CD14-positive monocyte (primary cell): ENCODE data around the gene KMT2D. TPM values are rescaled to one million over a fixed set of nuclear protein-coding genes. Genes with fewer than 3 reads are reported as not detected.
A peak's percentile ranks its signal among the peaks of the same experiment; 100 is the strongest.

Source experiments
- DNase-seq, 3 donors: peaks; one replicate each; pipeline ENCODE4 v3.0.0-alpha.2; 2011 to 2022
- H2AFZ ChIP-seq: 2 replicates; pipeline ENCODE4 v1.6.0; 2012; ENCODE audit warnings: mild to moderate bottlenecking, low read depth, low read length, inconsistent platforms; ENCODE audit not compliant: insufficient read depth, poor library complexity, severe bottlenecking
- H3K27ac ChIP-seq, 2 donors: 1 replicate in 1 of 2; 2 replicates in 1 of 2; pipeline ENCODE4 v1.5.1; 2012 to 2013; ENCODE audit warnings: low read length in 2 of 2, control low read depth in 1 of 2, inconsistent platforms in 1 of 2, low read depth in 1 of 2, mild to moderate bottlenecking in 1 of 2
- H3K27me3 ChIP-seq, 2 donors: one replicate each; pipeline versions ENCODE4 v1.6.0 to v1.6.1; 2011 to 2013; ENCODE audit warnings: low read length in 2 of 2; ENCODE audit not compliant: control insufficient read depth in 2 of 2, insufficient read depth in 2 of 2
- H3K36me3 ChIP-seq, 2 donors: replicated peaks in 1 of 2; 1 replicate in 1 of 2; 2 replicates in 1 of 2; pipeline versions ENCODE4 v1.5.1 to v1.6.1; 2012 to 2013; ENCODE audit warnings: low read length in 2 of 2, control low read depth in 1 of 2, inconsistent platforms in 1 of 2, mild to moderate bottlenecking in 1 of 2; ENCODE audit not compliant: insufficient read depth in 2 of 2, control insufficient read depth in 1 of 2
- H3K4me1 ChIP-seq, 2 donors: 1 replicate in 1 of 2; 2 replicates in 1 of 2; pipeline versions ENCODE4 v1.5.1 to v1.6.1; 2012 to 2013; ENCODE audit warnings: low read length in 2 of 2, control low read depth in 1 of 2, inconsistent platforms in 1 of 2, mild to moderate bottlenecking in 1 of 2, moderate library complexity in 1 of 2; ENCODE audit not compliant: insufficient read depth in 2 of 2, control insufficient read depth in 1 of 2
- H3K4me2 ChIP-seq: replicated peaks from 2 replicates; pipeline ENCODE3; 2012; ENCODE audit warnings: low read length, moderate library complexity, mild to moderate bottlenecking; ENCODE audit not compliant: poor library complexity, severe bottlenecking; ENCODE audit errors: extremely low read depth
- H3K4me3 ChIP-seq, 3 experiments: fragments of 200-600 bp in 1 of 3; sonication (generic) in 1 of 3; replicated peaks in 1 of 3; 1 replicate in 2 of 3; 2 replicates in 1 of 3; pipeline ENCODE4 v1.5.1; 2011 to 2013; ENCODE audit warnings: low read length in 3 of 3, mild to moderate bottlenecking in 3 of 3, control low read depth in 2 of 3, low read depth in 2 of 3, inconsistent platforms in 1 of 3, moderate library complexity in 1 of 3
- H3K79me2 ChIP-seq: 2 replicates; pipeline ENCODE4 v1.6.0; 2012; ENCODE audit warnings: mild to moderate bottlenecking, control low read depth, inconsistent platforms, low read length, moderate library complexity; ENCODE audit not compliant: insufficient read depth
- H3K9ac ChIP-seq: 2 replicates; pipeline ENCODE4 v1.6.0; 2017; ENCODE audit warnings: low read length, mild to moderate bottlenecking; ENCODE audit not compliant: insufficient read depth, poor library complexity, severe bottlenecking
- H3K9me3 ChIP-seq, 2 donors: replicated peaks in 1 of 2; 1 replicate in 1 of 2; 2 replicates in 1 of 2; pipeline versions ENCODE4 v1.5.1 to v1.6.1; 2012 to 2013; ENCODE audit warnings: low read length in 2 of 2, control low read depth in 1 of 2; ENCODE audit not compliant: control insufficient read depth in 1 of 2, insufficient read depth in 1 of 2
- H4K20me1 ChIP-seq: 2 replicates; pipeline ENCODE4 v1.6.0; 2012; ENCODE audit warnings: mild to moderate bottlenecking, low read length, control low read depth, moderate library complexity; ENCODE audit not compliant: insufficient read depth
- H3K27ac Mint-ChIP-seq, 7 donors: one replicate each; pipeline ENCODE4 v1.8.0; 2020; ENCODE audit warnings: mild to moderate bottlenecking in 7 of 7, mixed read lengths in 7 of 7, moderate library complexity in 6 of 7, inconsistent platforms in 2 of 7
- H3K27me3 Mint-ChIP-seq, 3 donors: one replicate each; pipeline ENCODE4 v1.8.0; 2021 to 2022; ENCODE audit warnings: low read depth in 3 of 3, mild to moderate bottlenecking in 3 of 3, mixed read lengths in 3 of 3, moderate library complexity in 3 of 3, inconsistent platforms in 1 of 3
- H3K36me3 Mint-ChIP-seq, 2 donors: one replicate each; pipeline ENCODE4 v1.8.0; 2020; ENCODE audit warnings: mixed read lengths in 2 of 2, inconsistent platforms in 1 of 2, mild to moderate bottlenecking in 1 of 2
- H3K4me1 Mint-ChIP-seq: one replicate; pipeline ENCODE4 v1.8.0; 2020; ENCODE audit warnings: mild to moderate bottlenecking, mixed read lengths
- H3K4me3 Mint-ChIP-seq, 2 donors: one replicate each; pipeline ENCODE4 v1.8.0; 2020; ENCODE audit warnings: mild to moderate bottlenecking in 2 of 2, mixed read lengths in 2 of 2, moderate library complexity in 1 of 2
- H3K9me3 Mint-ChIP-seq, 7 donors: one replicate each; pipeline ENCODE4 v1.8.0; 2020 to 2022; ENCODE audit warnings: mixed read lengths in 7 of 7, mild to moderate bottlenecking in 6 of 7, moderate library complexity in 6 of 7, inconsistent platforms in 2 of 7
- CTCF ChIP-seq: fragments of 200-600 bp; IDR thresholded peaks from one replicate; pipeline ENCODE4 v1.8.0; 2022; ENCODE audit warnings: antibody characterized with exemption, mild to moderate bottlenecking
- WGBS: methylation state at CpG from one replicate; pipeline ENCODE4 v1.1.5; 2013; ENCODE audit warnings: missing lambda C conversion rate; ENCODE audit not compliant: insufficient coverage; 5-methylcytosine and 5-hydroxymethylcytosine counted together
- intact Hi-C, 2 donors: fragments of 100-400 bp; cut with micrococcal nuclease; formaldehyde crosslinking; loops; one replicate each; pipeline versions ENCODE4 v1.15.0 to v1.15.1; 2023
- polyA plus RNA-seq, 3 donors: library from polyadenylated mRNA; depleted of rRNA in 1 of 3; unstranded in 2 of 3; stranded (reverse) in 1 of 3; fragments of 300-500 nt in 2 of 3; fragments of >200 nt in 1 of 3; fragmentation: Illumina TruSeq in 2 of 3; gene quantifications; 1 replicate in 2 of 3; 2 replicates in 1 of 3; pipeline ENCODE4 v1.2.3, GENCODE V29; 2012 to 2021

KMT2D gene
- polyA plus RNA-seq, 3 donors, result 1.2 to 66.9 (median 2.7) TPM

DNA sequence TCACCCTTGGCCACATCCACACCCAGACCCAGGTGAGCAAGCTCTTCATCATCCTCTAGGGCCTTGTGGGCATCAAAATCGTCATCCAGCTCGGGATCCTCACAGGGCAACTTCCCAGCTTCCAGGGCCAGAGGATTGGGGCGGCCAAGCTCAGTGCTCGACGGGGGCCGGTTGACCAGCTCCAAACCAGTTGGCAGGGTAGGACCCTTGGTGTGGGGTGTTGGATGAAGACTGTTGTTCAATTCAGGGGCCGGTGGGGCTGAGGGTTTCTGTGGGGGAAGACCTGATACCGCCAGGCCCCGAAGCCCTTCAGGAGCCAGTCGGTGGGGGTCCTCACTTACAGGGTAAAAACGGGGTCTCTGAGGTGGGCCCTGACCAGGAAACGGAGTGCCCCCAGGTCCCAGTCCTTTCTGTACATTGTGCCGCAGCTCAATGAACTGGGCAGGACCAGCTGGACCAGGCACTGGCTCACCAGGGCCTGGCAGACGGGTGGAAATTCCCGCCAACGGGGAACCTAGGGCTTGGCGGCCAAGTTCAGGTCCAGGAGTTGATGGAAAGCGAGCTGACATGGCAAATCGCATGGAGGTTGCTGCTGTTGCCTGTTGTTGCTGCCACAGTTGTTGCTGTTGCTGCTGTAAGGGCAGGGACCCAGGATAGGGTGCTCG lies 22.2 kb downstream of the KMT2D start:
- H3K9ac ChIP-seq, result no peak overlapping the region
- Mint-ChIP-seq H3K27me3 (no peaks in the 10 kb centered on the region), H3K4me3 (no peak overlapping the region), H3K27ac (peak overlapping the region in 3 of 7 donors; percentile 11 to 59 (median 25)), H3K9me3 (no peaks in the 10 kb centered on the region), H3K4me1 (no peaks in the 10 kb centered on the region), H3K36me3 (peaks cover 87 to 100% of the 10 kb centered on the region in 2 donors)
- no peak overlapping the region for H2AFZ ChIP-seq
- intact Hi-C loops, result no loop called here
- H3K27me3 ChIP-seq, result no peaks in the 10 kb centered on the region
- H3K4me1 ChIP-seq, result no peaks in the 10 kb centered on the region
- no peak for DNase-seq
- TF ChIP-seq CTCF, result no peak
- no peak overlapping the region for H3K4me3 ChIP-seq
- peaks cover 99% of the 10 kb centered on the region for H4K20me1 ChIP-seq
- H3K36me3 ChIP-seq, result peaks cover 93 to 99% of the 10 kb centered on the region in 2 donors
- no peak overlapping the region for H3K4me2 ChIP-seq
- H3K9me3 ChIP-seq, result no peaks in the 10 kb centered on the region
- H3K79me2 ChIP-seq, result peaks cover 14% of the 10 kb centered on the region
- WGBS, result 97% methylated on average over 19 of the region's 20 CpGs
- H3K27ac ChIP-seq, result no peak overlapping the region

DNA sequence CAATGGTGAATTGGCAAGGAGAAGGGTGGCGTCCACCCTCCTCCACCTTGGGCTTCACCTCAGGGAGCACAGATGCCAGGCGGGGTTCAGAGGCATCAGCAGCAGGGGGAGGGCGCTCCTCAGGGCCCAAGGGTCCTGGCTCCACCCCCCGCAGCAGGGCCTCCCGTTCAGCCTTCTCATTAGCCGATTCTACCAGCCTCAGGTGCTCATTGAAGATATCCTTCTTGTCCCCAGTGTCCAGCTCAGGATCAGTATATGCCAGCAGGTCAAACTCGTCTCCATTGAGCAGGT lies 22.7 kb downstream of the KMT2D start:
- Histone ChIP-seq H3K27me3 (no peaks in the 10 kb centered on the region), H3K27ac (no peak overlapping the region), H3K4me2 (no peak overlapping the region), H3K79me2 (peaks cover 14% of the 10 kb centered on the region), H3K9me3 (no peaks in the 10 kb centered on the region), H3K9ac (no peak overlapping the region), H3K4me1 (no peaks in the 10 kb centered on the region), H3K36me3 (peaks cover 93 to 99% of the 10 kb centered on the region in 2 donors), H2AFZ (no peak overlapping the region), H3K4me3 (no peak overlapping the region), H4K20me1 (peaks cover 99% of the 10 kb centered on the region)
- no peak overlapping the region for H3K4me3 Mint-ChIP-seq
- H3K27ac Mint-ChIP-seq, result no peak overlapping the region
- no peaks in the 10 kb centered on the region for H3K4me1 Mint-ChIP-seq
- 95% methylated on average over 6 of the region's 7 CpGs for WGBS
- DNase-seq, result no peak
- intact Hi-C loops, result no loop called here
- H3K9me3 Mint-ChIP-seq, result no peaks in the 10 kb centered on the region
- peaks cover 85 to 100% of the 10 kb centered on the region in 2 donors for H3K36me3 Mint-ChIP-seq
- no peaks in the 10 kb centered on the region for H3K27me3 Mint-ChIP-seq
- TF ChIP-seq CTCF, result no peak
